Thymus (tissue), 14 donors: ENCODE measurements around the gene FASTKD2. TPM values are rescaled to one million over a fixed set of nuclear protein-coding genes. Genes with fewer than 3 reads are reported as not detected.

Source experiments
- DNase-seq, 9 donors: peaks; one replicate each; pipeline ENCODE4 v3.0.0-alpha.2; 2013; ENCODE audit warnings: low spot score in 9 of 9, low read depth in 6 of 9, missing footprints in 1 of 9
- H3K27ac ChIP-seq, 2 donors: one replicate each; pipeline ENCODE4 v1.5.1; 2013; ENCODE audit warnings: control low read depth in 1 of 2, low read depth in 1 of 2, low read length in 1 of 2, mild to moderate bottlenecking in 1 of 2, moderate library complexity in 1 of 2
- H3K27me3 ChIP-seq, 2 donors: one replicate each; pipeline ENCODE4 v1.5.1; 2013; ENCODE audit warnings: low read length in 1 of 2; ENCODE audit not compliant: control insufficient read depth in 2 of 2, insufficient read depth in 1 of 2
- H3K36me3 ChIP-seq, 2 donors: one replicate each; pipeline ENCODE4 v1.5.1; 2013; ENCODE audit warnings: low read length in 1 of 2, mild to moderate bottlenecking in 1 of 2, moderate library complexity in 1 of 2; ENCODE audit not compliant: control insufficient read depth in 2 of 2, insufficient read depth in 2 of 2
- H3K4me1 ChIP-seq, 2 donors: one replicate each; pipeline ENCODE4 v1.5.1; 2013; ENCODE audit warnings: low read length in 2 of 2; ENCODE audit not compliant: control insufficient read depth in 2 of 2, insufficient read depth in 2 of 2
- H3K4me3 ChIP-seq, 2 donors: one replicate each; pipeline ENCODE4 v1.5.1; 2013; ENCODE audit warnings: low read length in 2 of 2, control low read depth in 1 of 2, mild to moderate bottlenecking in 1 of 2
- H3K9me3 ChIP-seq, 2 donors: one replicate each; pipeline ENCODE4 v1.5.1; 2013; ENCODE audit warnings: low read length in 1 of 2, mild to moderate bottlenecking in 1 of 2; ENCODE audit not compliant: control insufficient read depth in 2 of 2, insufficient read depth in 1 of 2
- WGBS: extraction: QIAGEN DNeasy Blood & Tissue Kit; methylation state at CpG from one replicate; pipeline ENCODE4 v1.1.7; 2013; 5-methylcytosine and 5-hydroxymethylcytosine counted together
- long read RNA-seq, 10 donors: transcript quantifications; one replicate each; lab custom pipeline, GENCODE V29; 2026
- polyA plus RNA-seq: library from polyadenylated mRNA; stranded (reverse); fragments of 200-250 nt; gene quantifications from one replicate; pipeline ENCODE4 v1.2.3, GENCODE V29; 2013
- total RNA-seq: library from RNA; stranded (reverse); fragments of 120-200 nt; gene quantifications from one replicate; pipeline ENCODE4 v1.2.4, GENCODE V29; 2013
- donor health status: healthy.

The FASTKD2 gene
- 26.8 TPM for total RNA-seq
- 12.9 TPM for polyA plus RNA-seq
- long read RNA-seq, donor 1: 0 reads
- long read RNA-seq, donor 2, transcript FASTKD2-201 (12 exons, 3,188 nt): major isoform, 5 of 21 reads
- long read RNA-seq, donor 2, partial matches to known transcripts: 14 of 21 reads
- long read RNA-seq, donor 2, other reads (novel, unspliced or antisense): 0 of 21 reads
- long read RNA-seq, donor 3, transcript FASTKD2-201 (12 exons, 3,188 nt): major isoform, 7 of 22 reads
- long read RNA-seq, donor 3, partial matches to known transcripts: 14 of 22 reads
- long read RNA-seq, donor 3, other reads (novel, unspliced or antisense): 0 of 22 reads
- long read RNA-seq, donor 4, partial matches to known transcripts: 0 of 3 reads
- long read RNA-seq, donor 4, other reads (novel, unspliced or antisense): 0 of 3 reads
- long read RNA-seq, donor 5, transcript FASTKD2-201 (12 exons, 3,188 nt): major isoform, 7 of 24 reads
- long read RNA-seq, donor 5, transcript FASTKD2-202 (12 exons, 2,586 nt): minor isoform, 6 of 24 reads
- long read RNA-seq, donor 5, partial matches to known transcripts: 11 of 24 reads
- long read RNA-seq, donor 5, other reads (novel, unspliced or antisense): 0 of 24 reads
- long read RNA-seq, donor 6, transcript FASTKD2-201 (12 exons, 3,188 nt): major isoform, 5 of 16 reads
- long read RNA-seq, donor 6, partial matches to known transcripts: 9 of 16 reads
- long read RNA-seq, donor 6, other reads (novel, unspliced or antisense): 0 of 16 reads
- long read RNA-seq, donor 7, partial matches to known transcripts: 0 of 5 reads
- long read RNA-seq, donor 7, other reads (novel, unspliced or antisense): 0 of 5 reads
- long read RNA-seq, donor 8, partial matches to known transcripts: 0 of 3 reads
- long read RNA-seq, donor 8, other reads (novel, unspliced or antisense): 0 of 3 reads
- long read RNA-seq, donor 9, partial matches to known transcripts: 0 of 3 reads
- long read RNA-seq, donor 9, other reads (novel, unspliced or antisense): 0 of 3 reads
- long read RNA-seq, donor 10, partial matches to known transcripts: 0 of 2 reads
- long read RNA-seq, donor 10, other reads (novel, unspliced or antisense): 0 of 2 reads

DNA sequence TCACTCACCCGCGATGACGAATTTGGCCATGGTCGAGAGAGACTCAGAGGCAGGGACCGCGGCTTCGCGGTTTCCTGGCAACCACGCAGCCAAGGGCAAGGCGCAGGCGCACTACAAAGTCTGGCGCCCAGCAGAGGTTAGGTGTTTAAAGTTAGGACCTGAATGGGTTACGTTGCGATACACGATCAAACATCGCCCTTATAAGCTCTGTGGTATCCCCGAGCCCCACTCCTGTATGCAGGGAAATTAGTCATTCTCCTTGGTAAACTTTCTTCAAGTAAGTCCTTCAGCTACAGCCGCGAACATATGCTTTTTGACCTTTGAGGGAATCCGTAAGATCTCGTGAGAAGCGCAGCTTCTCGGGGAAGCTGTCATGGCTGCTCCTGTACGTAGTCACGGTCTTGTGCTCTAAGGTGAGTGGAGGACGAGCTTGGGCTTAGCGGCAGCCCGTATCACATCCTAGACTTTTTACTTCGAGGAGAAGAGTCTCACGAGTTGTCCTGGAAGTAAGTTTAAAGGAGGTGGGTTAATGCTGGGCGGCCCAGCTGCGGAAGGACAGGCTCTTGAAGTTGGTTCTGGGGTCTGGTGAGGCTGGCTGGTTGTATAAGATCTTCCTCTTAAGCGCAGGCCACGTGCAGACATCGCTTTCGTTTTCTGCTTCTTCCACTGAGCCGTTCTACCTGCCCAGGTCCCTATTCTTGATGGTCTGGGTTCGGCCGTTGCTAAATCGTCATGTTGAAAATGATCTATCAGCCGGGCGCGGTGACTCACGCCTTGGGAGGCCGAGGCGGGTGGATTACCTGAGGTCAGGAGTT lies at the start of gene FASTKD2, which contains the start of gene MDH1B:
Gene FASTKD2, plus strand, starts transcription at position 365 of the 815 bp plus-strand sequence. CDS start 1,088 bp downstream, outside the sequence.
Gene MDH1B, minus strand, starts transcription at position 87 of the 815 bp plus-strand sequence. Its CDS starts 57 bp downstream, at position 30.
- H3K27me3 ChIP-seq: peaks cover 0 to 9% of the 10 kb centered on the region in 2 donors
- H3K4me3 ChIP-seq: peak within 1 kb of the TSS; percentile 69 to 79
- H3K36me3 ChIP-seq: peaks cover 0 to 5% of the 10 kb centered on the region in 2 donors
- H3K27ac ChIP-seq: peak within 1 kb of the TSS; percentile 80
- WGBS: under 1% methylated on average over 46 of the region's 46 CpGs
- DNase-seq: peak; percentile 87 to 98 (median 94)
- H3K9me3 ChIP-seq: no peaks in the 10 kb centered on the region
- peaks cover 5 to 7% of the 10 kb centered on the region in 2 donors for H3K4me1 ChIP-seq

DNA sequence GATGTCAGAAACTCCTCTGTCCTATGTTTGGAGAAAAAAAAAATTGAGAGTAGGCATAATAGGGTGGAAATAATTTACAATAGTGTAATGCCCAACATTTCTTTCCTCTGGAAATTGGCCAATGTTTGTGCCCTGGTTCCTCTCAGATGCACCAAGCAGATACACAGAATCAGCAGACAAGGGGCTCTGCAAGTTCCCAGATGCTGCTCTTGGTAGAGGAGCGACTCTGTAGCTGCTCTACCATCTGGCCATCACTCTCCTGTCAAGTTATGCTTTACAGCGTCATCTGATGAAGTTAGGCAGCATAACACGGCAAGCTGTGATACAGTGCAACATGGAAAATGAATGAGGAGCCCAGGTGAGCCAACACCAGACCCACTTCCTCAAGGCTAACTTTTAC lies 48.8 kb upstream of the FASTKD2 start:
- no peak overlapping the region for H3K27ac ChIP-seq
- no peak overlapping the region for H3K4me3 ChIP-seq
- H3K9me3 ChIP-seq: no peaks in the 10 kb centered on the region
- 98% methylated on average over 3 of the region's 3 CpGs for WGBS
- no peak for DNase-seq
- H3K27me3 ChIP-seq: no peaks in the 10 kb centered on the region
- no peaks in the 10 kb centered on the region for H3K36me3 ChIP-seq
- no peaks in the 10 kb centered on the region for H3K4me1 ChIP-seq

DNA sequence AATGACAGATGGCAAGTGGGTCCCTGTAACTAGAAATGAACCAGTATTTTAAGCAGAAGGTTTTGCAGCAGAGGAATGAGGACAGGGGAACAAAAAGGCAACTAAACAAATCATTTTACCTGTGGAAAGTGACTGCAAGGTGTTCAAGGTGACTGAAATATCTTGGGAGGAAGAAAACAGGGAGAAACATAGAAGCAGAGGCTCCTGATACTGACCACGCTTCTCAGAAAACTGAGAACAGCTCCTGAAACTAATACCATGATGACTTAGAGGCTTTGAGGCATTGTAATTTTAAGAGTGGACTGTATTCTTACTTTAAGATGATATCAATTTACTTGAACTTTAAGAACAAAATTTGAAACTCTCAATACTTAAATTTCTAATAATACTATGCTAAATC lies 47.1 kb upstream of the FASTKD2 start, which contains the start of gene DYTN:
Gene DYTN, minus strand, starts transcription at position 101 of the 400 bp plus-strand sequence. CDS start 117 bp downstream, outside the sequence.
- DNase-seq: no peak
- no peak within 1 kb of the TSS for H3K27ac ChIP-seq
- H3K27me3 ChIP-seq: no peaks in the 10 kb centered on the region
- H3K4me3 ChIP-seq: no peak within 1 kb of the TSS
- H3K4me1 ChIP-seq: no peaks in the 10 kb centered on the region
- no peaks in the 10 kb centered on the region for H3K36me3 ChIP-seq
- H3K9me3 ChIP-seq: no peaks in the 10 kb centered on the region
- WGBS: 90% methylated on average over 1 of the region's 1 CpG

- WGBS: 36% methylated on average over 4 of the region's 4 CpGs
- no peak for DNase-seq
- Histone ChIP-seq H3K27ac (no peak overlapping the region), H3K4me1 (no peaks in the 10 kb centered on the region), H3K36me3 (no peaks in the 10 kb centered on the region), H3K27me3 (no peaks in the 10 kb centered on the region), H3K4me3 (no peak overlapping the region), H3K9me3 (no peaks in the 10 kb centered on the region)
These were observed 44.0 kb upstream of the FASTKD2 start for GRCh38 chr2:206721256-206721920.

GRCh38 chr2:206723288-206723687 lies 42.1 kb upstream of the FASTKD2 start:
- Histone ChIP-seq H3K36me3 (no peaks in the 10 kb centered on the region), H3K27ac (no peak overlapping the region), H3K4me1 (no peaks in the 10 kb centered on the region), H3K9me3 (no peaks in the 10 kb centered on the region), H3K4me3 (no peak overlapping the region), H3K27me3 (no peaks in the 10 kb centered on the region)
- 96% methylated on average over 1 of the region's 1 CpG for WGBS
- DNase-seq: no peak

GRCh38 chr2:206727287-206727686 lies 38.1 kb upstream of the FASTKD2 start:
- no peak for DNase-seq
- H3K27me3 ChIP-seq: no peaks in the 10 kb centered on the region
- no peak overlapping the region for H3K4me3 ChIP-seq
- no peak overlapping the region for H3K27ac ChIP-seq
- H3K9me3 ChIP-seq: no peaks in the 10 kb centered on the region
- 97% methylated on average over 2 of the region's 2 CpGs for WGBS
- no peaks in the 10 kb centered on the region for H3K36me3 ChIP-seq
- H3K4me1 ChIP-seq: no peaks in the 10 kb centered on the region

DNA sequence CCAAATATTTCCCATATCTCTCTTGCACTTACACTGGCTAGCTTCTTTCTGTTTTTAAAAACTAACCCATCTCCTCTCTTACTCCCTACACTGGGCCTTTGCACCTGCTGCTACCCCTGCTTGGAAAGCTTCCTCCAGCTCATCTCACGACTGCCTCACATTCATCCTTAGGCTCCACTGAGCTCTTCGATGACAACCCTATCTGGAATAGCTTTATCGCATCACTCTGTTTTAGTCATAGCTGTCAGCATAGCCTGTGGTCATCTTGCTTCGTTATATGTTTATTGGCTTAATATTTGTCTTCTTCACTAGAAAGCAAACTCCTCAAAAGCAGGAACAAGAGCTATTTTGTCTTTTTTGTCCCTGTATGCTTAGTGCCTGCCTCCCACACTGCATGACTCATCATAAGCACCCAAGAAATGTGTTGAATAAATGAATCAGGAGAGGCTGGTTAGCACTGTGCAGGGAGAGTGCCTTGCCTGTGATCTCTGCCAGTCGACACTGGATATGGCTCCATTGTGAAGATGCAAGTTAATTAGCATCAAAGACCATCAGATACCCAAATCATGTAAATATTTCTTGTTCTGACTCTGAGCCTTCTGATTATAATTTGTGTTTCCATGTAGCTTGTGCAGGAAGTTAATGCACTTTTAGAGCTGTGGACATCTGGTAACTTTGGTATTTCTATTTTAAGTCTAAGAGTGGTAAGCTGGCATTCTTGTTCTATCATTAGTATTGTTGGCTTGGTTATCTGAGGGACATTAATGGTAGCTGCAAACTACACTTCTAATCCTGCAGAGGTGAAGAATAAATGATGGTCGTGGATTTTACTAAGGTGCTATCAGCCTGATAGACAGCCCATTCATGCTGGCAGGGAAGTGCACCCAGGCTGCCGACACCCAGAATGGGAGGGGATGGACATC lies 36.9 kb upstream of the FASTKD2 start:
- no peak for DNase-seq
- 95% methylated on average over 7 of the region's 7 CpGs for WGBS
- no peak overlapping the region for H3K27ac ChIP-seq
- no peaks in the 10 kb centered on the region for H3K27me3 ChIP-seq
- no peaks in the 10 kb centered on the region for H3K36me3 ChIP-seq
- H3K4me1 ChIP-seq: no peaks in the 10 kb centered on the region
- no peak overlapping the region for H3K4me3 ChIP-seq
- no peaks in the 10 kb centered on the region for H3K9me3 ChIP-seq
